GM18909 (cell line): ENCODE data around the gene TREML4.

Experiments
- ATAC-seq: cut with Tn5 transposase; IDR thresholded peaks from one replicate; pipeline ENCODE4 v1.9.1; 2021; ENCODE audit warnings: mild to moderate bottlenecking; ENCODE audit not compliant: unreplicated experiment, poor library complexity

TREML4 gene

GRCh38 chr6:41278699-41279405 is 50.7 kb downstream of the TREML4 start:
- ATAC-seq, result no peak

GRCh38 chr6:41280381-41281057 is 52.4 kb downstream of the TREML4 start:
- ATAC-seq, result no peak

GRCh38 chr6:41283600-41283999 is 55.5 kb downstream of the TREML4 start:
- no peak for ATAC-seq

- ATAC-seq, result no peak
These were observed 56.6 kb downstream of the TREML4 start for GRCh38 chr6:41284726-41285125.

- ATAC-seq, result no peak
These were observed 58.6 kb downstream of the TREML4 start, which contains the start of gene TREM1 for GRCh38 chr6:41286544-41287346. Gene TREM1, minus strand, starts transcription at chr6:41286682. Its CDS starts 27 bp downstream, at chr6:41286655.

- ATAC-seq, result no peak
These were observed 60.0 kb downstream of the TREML4 start for GRCh38 chr6:41288030-41288753.
